ENCODE data around the gene MAML2. TPM values are rescaled to one million over a fixed set of nuclear protein-coding genes. Genes with fewer than 3 reads are reported as not detected.

Gene MAML2
- total RNA-seq, 1 experiment from 2014 or later: 2.7 TPM

DNA sequence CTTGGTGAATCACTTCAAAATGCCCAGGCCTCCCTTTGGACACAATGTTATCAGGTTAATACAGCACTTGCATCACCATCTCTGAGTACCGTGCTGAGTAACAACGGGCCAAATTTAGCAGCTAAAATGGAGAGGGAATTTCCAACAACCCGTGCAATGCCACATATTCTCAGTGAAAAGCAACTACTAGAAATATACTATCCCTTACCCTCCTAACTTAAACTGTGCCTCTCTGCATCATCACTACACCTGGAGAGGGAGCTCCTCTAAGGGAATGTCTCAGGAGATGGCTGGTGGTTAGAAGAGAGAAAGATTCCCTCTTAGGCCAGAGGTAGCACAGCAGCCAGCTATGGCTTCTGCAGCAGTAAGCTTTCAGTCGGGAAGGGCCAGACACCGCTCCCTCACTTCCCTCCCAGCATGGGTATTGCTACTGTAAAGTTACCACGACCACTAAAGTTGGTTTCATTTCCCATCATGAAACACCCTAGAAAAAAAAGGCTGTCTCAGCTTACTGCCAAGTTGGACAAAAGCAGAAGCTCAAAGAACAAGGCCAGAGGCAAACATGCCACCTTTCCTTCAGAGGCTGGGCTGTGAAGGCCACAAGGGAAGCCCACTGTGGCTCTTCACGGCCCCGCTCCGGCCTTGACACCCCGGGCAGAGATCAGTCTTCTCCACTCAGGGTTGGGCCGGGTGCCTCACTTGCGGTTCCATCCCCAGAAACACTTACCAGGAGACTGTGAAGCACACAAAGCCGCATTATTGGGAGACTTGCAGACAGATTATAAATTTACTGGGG lies 3.9 kb downstream of the MAML2 start:
- H3K79me2 ChIP-seq (ENCODE audit: insufficient read depth, low read length): peaks cover 2% of the 10 kb centered on the region; the same call in 1 of the 2 replicates
- no peak overlapping the region for H3K9ac ChIP-seq (ENCODE audit: extremely low read depth, insufficient read length, low read length)
- H4K5ac ChIP-seq (ENCODE audit: insufficient read length, low read depth, low read length): no peak overlapping the region
- H4K91ac ChIP-seq (ENCODE audit: insufficient read length, low read depth, low read length): no peak overlapping the region
- H3K14ac ChIP-seq (ENCODE audit: insufficient read depth, low read length): no peak overlapping the region
- no peak overlapping the region for H3K27ac ChIP-seq (ENCODE audit: insufficient read length, low read depth, low read length)
- no peak overlapping the region for H3K18ac ChIP-seq (ENCODE audit: insufficient read length, low read depth, low read length)
- H2BK20ac ChIP-seq (ENCODE audit: low read depth, low read length, poor library complexity, severe bottlenecking): no peak overlapping the region
- H3K4me1 Mint-ChIP-seq: peaks cover 75 to 76% of the 10 kb centered on the region in 2 experiments
- H2BK120ac ChIP-seq (ENCODE audit: low read depth, low read length, poor library complexity, severe bottlenecking): no peak overlapping the region
- no peak overlapping the region for H3K23ac ChIP-seq (ENCODE audit: insufficient read length, low read depth, low read length)
- H2AFZ ChIP-seq (ENCODE audit: low read length): no peak overlapping the region
- no peak overlapping the region for H3K4ac ChIP-seq (ENCODE audit: low read depth, low read length)
- H3K9me3 ChIP-seq (ENCODE audit: control insufficient read depth, low read depth, low read length): no peaks in the 10 kb centered on the region
- peaks cover 0 to 3% (median 0%) of the 10 kb centered on the region in 3 experiments; a peak in 2 of 7 replicates for H3K36me3 Mint-ChIP-seq (ENCODE audit: insufficient read depth in 1 of 3, low read depth in 3 of 3)
- H4K20me1 ChIP-seq (ENCODE audit: control insufficient read depth, insufficient read depth, insufficient read length): no peaks in the 10 kb centered on the region
- H2BK15ac ChIP-seq (ENCODE audit: low read depth, low read length): no peak overlapping the region
- DNase-seq: peak; percentile 36
- no peak overlapping the region for H2BK5ac ChIP-seq (ENCODE audit: insufficient read length, low read length)
- no peak overlapping the region for H4K8ac ChIP-seq (replicated peaks; ENCODE audit: insufficient read length, low read depth, low read length)
- TF ChIP-seq, protein P1, sequence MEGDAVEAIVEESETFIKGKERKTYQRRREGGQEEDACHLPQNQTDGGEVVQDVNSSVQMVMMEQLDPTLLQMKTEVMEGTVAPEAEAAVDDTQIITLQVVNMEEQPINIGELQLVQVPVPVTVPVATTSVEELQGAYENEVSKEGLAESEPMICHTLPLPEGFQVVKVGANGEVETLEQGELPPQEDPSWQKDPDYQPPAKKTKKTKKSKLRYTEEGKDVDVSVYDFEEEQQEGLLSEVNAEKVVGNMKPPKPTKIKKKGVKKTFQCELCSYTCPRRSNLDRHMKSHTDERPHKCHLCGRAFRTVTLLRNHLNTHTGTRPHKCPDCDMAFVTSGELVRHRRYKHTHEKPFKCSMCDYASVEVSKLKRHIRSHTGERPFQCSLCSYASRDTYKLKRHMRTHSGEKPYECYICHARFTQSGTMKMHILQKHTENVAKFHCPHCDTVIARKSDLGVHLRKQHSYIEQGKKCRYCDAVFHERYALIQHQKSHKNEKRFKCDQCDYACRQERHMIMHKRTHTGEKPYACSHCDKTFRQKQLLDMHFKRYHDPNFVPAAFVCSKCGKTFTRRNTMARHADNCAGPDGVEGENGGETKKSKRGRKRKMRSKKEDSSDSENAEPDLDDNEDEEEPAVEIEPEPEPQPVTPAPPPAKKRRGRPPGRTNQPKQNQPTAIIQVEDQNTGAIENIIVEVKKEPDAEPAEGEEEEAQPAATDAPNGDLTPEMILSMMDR (conservative IDR thresholded peaks at IDR 0.05): no peak
- H3K4me1 ChIP-seq (ENCODE audit: insufficient read depth, low read length): peaks cover 18% of the 10 kb centered on the region
- H3K27ac Mint-ChIP-seq: peak overlapping the region in 1 of 3 experiments; percentile 47; a peak in 2 of 7 replicates
- no peak overlapping the region for H3K4me2 ChIP-seq (ENCODE audit: insufficient read depth, insufficient read length, low read length)
- no peak overlapping the region for H3K56ac ChIP-seq (ENCODE audit: insufficient read length, low read depth, low read length)
- no peak overlapping the region for H2AK5ac ChIP-seq (ENCODE audit: insufficient read length, low read length)
- whole genome bisulfite sequencing (ENCODE audit: extremely low coverage, insufficient read length, low lambda C conversion rate): no CpG with 5 or more reads among the region's 13 CpGs
- H3K79me1 ChIP-seq (ENCODE audit: insufficient read depth, low read depth, low read length, poor library complexity, severe bottlenecking): no peaks in the 10 kb centered on the region
- H3K27me3 Mint-ChIP-seq (ENCODE audit: low read depth): peaks cover 4% of the 10 kb centered on the region
- H2BK12ac ChIP-seq (ENCODE audit: insufficient read length, low read depth, low read length): no peak overlapping the region
- no peaks in the 10 kb centered on the region for H3K9me3 Mint-ChIP-seq
- peaks cover 15% of the 10 kb centered on the region for H3K23me2 ChIP-seq (ENCODE audit: insufficient read length, low read depth, low read length, poor library complexity, severe bottlenecking)
- no peak overlapping the region for H3T11ph ChIP-seq (ENCODE audit: low read length)
- H3K4me3 Mint-ChIP-seq: no peak overlapping the region
- no peaks in the 10 kb centered on the region for H3K27me3 ChIP-seq (ENCODE audit: insufficient read depth, low read length)
